Fibroblast of the aortic adventitia (primary cell): ENCODE measurements around the gene ABI2. TPM values are rescaled to one million over a fixed set of nuclear protein-coding genes. Genes with fewer than 3 reads are reported as not detected.
"Not testable (repeated sequence)": the region's sequence is repeated elsewhere in the genome, so short reads cannot be mapped to it uniquely, and the experiment has no call there.

Source experiments
- DNase-seq: peaks from one replicate; pipeline ENCODE4 v3.0.0-alpha.2; 2010; ENCODE audit warnings: low read depth
- H3K4me3 ChIP-seq: 2 replicates; pipeline ENCODE4 v1.5.1; 2011; ENCODE audit warnings: low read depth, mild to moderate bottlenecking, control low read depth, low read length, moderate library complexity
- CTCF ChIP-seq: IDR thresholded peaks from 2 replicates; pipeline ENCODE4 v1.5.1; 2011; ENCODE audit warnings: mild to moderate bottlenecking, low read length, control low read depth, inconsistent platforms; ENCODE audit not compliant: insufficient read depth
- total RNA-seq: library from RNA; depleted of rRNA; stranded (reverse); fragments of >200 nt; gene quantifications from 2 replicates; pipeline ENCODE4 v1.2.3, GENCODE V29; 2012; ENCODE audit warnings: low replicate concordance

Gene ABI2
- 24.3 and 36.4 TPM in 2 replicates for total RNA-seq

GRCh38 chr2:203327901-203328759, at the start of gene ABI2:
TSS of gene ABI2 (plus strand) at chr2:203328394. CDS start at chr2:203328515, 121 bp downstream.
- peak; percentile 59 for DNase-seq
- H3K4me3 ChIP-seq, result peak within 1 kb of the TSS; percentile 85
- no peak for TF ChIP-seq CTCF

- no peak for TF ChIP-seq CTCF
- no peak overlapping the region for H3K4me3 ChIP-seq
- no peak for DNase-seq
Measured at GRCh38 chr2:203279288-203279687, 48.9 kb upstream of the ABI2 start.

- TF ChIP-seq CTCF, result no peak
- peak; percentile 64 for DNase-seq
- H3K4me3 ChIP-seq, result no peak overlapping the region
Measured at GRCh38 chr2:203280428-203281064, 47.6 kb upstream of the ABI2 start.

- TF ChIP-seq CTCF, result no peak
- H3K4me3 ChIP-seq, result no peak overlapping the region
- DNase-seq, result no peak
Measured at GRCh38 chr2:203282101-203282500, 46.1 kb upstream of the ABI2 start.

GRCh38 chr2:203286532-203286931, 41.7 kb upstream of the ABI2 start:
- no peak overlapping the region for H3K4me3 ChIP-seq
- no peak for DNase-seq
- no peak for TF ChIP-seq CTCF

GRCh38 chr2:203301667-203302066, 26.5 kb upstream of the ABI2 start:
- no peak for DNase-seq
- H3K4me3 ChIP-seq, result no peak overlapping the region
- TF ChIP-seq CTCF, result no peak

- not testable (repeated sequence) for DNase-seq
Measured at GRCh38 chr2:203302586-203302985, 25.6 kb upstream of the ABI2 start.

More at GRCh38 chr2:203302586-203302985, 25.6 kb upstream of the ABI2 start:
- not testable (repeated sequence) for H3K4me3 ChIP-seq
